ENCODE data around the gene ST7.

The ST7 gene

GRCh38 chr7:117069379-117069778, 116.1 kb downstream of the ST7 start:
- no peak for DNase-seq

GRCh38 chr7:117071551-117071950, 118.2 kb downstream of the ST7 start:
- DNase-seq: no peak

GRCh38 chr7:117072620-117073118, 119.4 kb downstream of the ST7 start:
- no peak for DNase-seq

GRCh38 chr7:117074378-117074777, 121.1 kb downstream of the ST7 start:
- DNase-seq: no peak

GRCh38 chr7:117075934-117076333, 122.6 kb downstream of the ST7 start:
- no peak for DNase-seq

GRCh38 chr7:117076426-117076943, 123.2 kb downstream of the ST7 start:
- no peak for DNase-seq

- no peak for DNase-seq
These were observed 124.4 kb downstream of the ST7 start for GRCh38 chr7:117077658-117078057.

GRCh38 chr7:117082647-117083046, 129.3 kb downstream of the ST7 start:
- no peak for DNase-seq

- no peak for DNase-seq
These were observed 130.3 kb downstream of the ST7 start for GRCh38 chr7:117083648-117084047.

GRCh38 chr7:117084286-117084685, 131.0 kb downstream of the ST7 start:
- no peak for DNase-seq

GRCh38 chr7:117085275-117085674, 132.0 kb downstream of the ST7 start:
- DNase-seq: no peak

- DNase-seq: no peak
These were observed 132.6 kb downstream of the ST7 start for GRCh38 chr7:117085769-117086463.

- no peak for DNase-seq
These were observed 133.5 kb downstream of the ST7 start for GRCh38 chr7:117086788-117087187.

- DNase-seq: no peak
These were observed 134.5 kb downstream of the ST7 start for GRCh38 chr7:117087639-117088396.

GRCh38 chr7:117088623-117089194, 135.4 kb downstream of the ST7 start:
- DNase-seq: no peak

GRCh38 chr7:117090791-117091190, 137.5 kb downstream of the ST7 start:
- no peak for DNase-seq

GRCh38 chr7:117091721-117092120, 138.4 kb downstream of the ST7 start:
- DNase-seq: no peak

- no peak for DNase-seq
These were observed 139.5 kb downstream of the ST7 start for GRCh38 chr7:117092785-117093184.

- DNase-seq: no peak
These were observed 141.2 kb downstream of the ST7 start for GRCh38 chr7:117094457-117094856.

- no peak for DNase-seq
These were observed 141.8 kb downstream of the ST7 start for GRCh38 chr7:117095055-117095454.

- DNase-seq: no peak
These were observed 143.0 kb downstream of the ST7 start for GRCh38 chr7:117096330-117096729.

GRCh38 chr7:117096942-117097341, 143.6 kb downstream of the ST7 start:
- DNase-seq: no peak

- DNase-seq: no peak
These were observed 144.6 kb downstream of the ST7 start for GRCh38 chr7:117097860-117098259.

GRCh38 chr7:117098457-117098856, 145.2 kb downstream of the ST7 start:
- no peak for DNase-seq

All from CD4-positive, alpha-beta T cell treated with Interleukin-1 beta for 1 hour (primary cell).